GM21576 (cell line): ENCODE data around the gene IL1RL1.

Experiments
- ATAC-seq: cut with Tn5 transposase; IDR thresholded peaks from one replicate; pipeline ENCODE4 v1.9.1; 2021; ENCODE audit warnings: mild to moderate bottlenecking, moderate library complexity; ENCODE audit not compliant: unreplicated experiment

Gene IL1RL1

GRCh38 chr2:102366406-102367112, 55.2 kb downstream of the IL1RL1 start:
- ATAC-seq: peak; percentile 61

- ATAC-seq: peak; percentile 58
These were observed 56.1 kb downstream of the IL1RL1 start for GRCh38 chr2:102367331-102367971.

GRCh38 chr2:102368461-102369109, 57.2 kb downstream of the IL1RL1 start:
- no peak for ATAC-seq

GRCh38 chr2:102369866-102370265, 58.5 kb downstream of the IL1RL1 start:
- no peak for ATAC-seq

GRCh38 chr2:102376052-102376591, 64.8 kb downstream of the IL1RL1 start:
- no peak for ATAC-seq

- no peak for ATAC-seq
These were observed 72.4 kb downstream of the IL1RL1 start for GRCh38 chr2:102383722-102384121.

GRCh38 chr2:102385522-102385921, 74.2 kb downstream of the IL1RL1 start:
- ATAC-seq: no peak

GRCh38 chr2:102386004-102386403, 74.6 kb downstream of the IL1RL1 start:
- ATAC-seq: no peak

- no peak for ATAC-seq
These were observed 75.6 kb downstream of the IL1RL1 start for GRCh38 chr2:102386867-102387541.

GRCh38 chr2:102387763-102388546, 76.6 kb downstream of the IL1RL1 start:
- no peak for ATAC-seq

GRCh38 chr2:102391565-102391964, 80.2 kb downstream of the IL1RL1 start:
- no peak for ATAC-seq

GRCh38 chr2:102392096-102392495, 80.7 kb downstream of the IL1RL1 start:
- no peak for ATAC-seq

GRCh38 chr2:102392942-102393341, 81.6 kb downstream of the IL1RL1 start:
- ATAC-seq: no peak

- no peak for ATAC-seq
These were observed 84.6 kb downstream of the IL1RL1 start for GRCh38 chr2:102396012-102396411.

- ATAC-seq: no peak
These were observed 85.8 kb downstream of the IL1RL1 start for GRCh38 chr2:102397209-102397608.

GRCh38 chr2:102399499-102400141, 88.3 kb downstream of the IL1RL1 start:
- ATAC-seq: no peak

GRCh38 chr2:102401456-102401855, 90.1 kb downstream of the IL1RL1 start:
- no peak for ATAC-seq
